ENCODE measurements around the gene EPB41L5.

The EPB41L5 gene

GRCh38 chr2:120227111-120227991, 214.5 kb downstream of the EPB41L5 start:
- DNase-seq, result no peak

GRCh38 chr2:120228503-120228902, 215.6 kb downstream of the EPB41L5 start:
- no peak for DNase-seq

Data from DMS79 treated with DMSO at 0.1 percent for 48 hours (cell line).